Measurements from ENCODE around the gene AMZ1.
"Not testable (repeated sequence)": the region's sequence is repeated elsewhere in the genome, so short reads cannot be mapped to it uniquely, and the experiment has no call there.

The AMZ1 gene

DNA sequence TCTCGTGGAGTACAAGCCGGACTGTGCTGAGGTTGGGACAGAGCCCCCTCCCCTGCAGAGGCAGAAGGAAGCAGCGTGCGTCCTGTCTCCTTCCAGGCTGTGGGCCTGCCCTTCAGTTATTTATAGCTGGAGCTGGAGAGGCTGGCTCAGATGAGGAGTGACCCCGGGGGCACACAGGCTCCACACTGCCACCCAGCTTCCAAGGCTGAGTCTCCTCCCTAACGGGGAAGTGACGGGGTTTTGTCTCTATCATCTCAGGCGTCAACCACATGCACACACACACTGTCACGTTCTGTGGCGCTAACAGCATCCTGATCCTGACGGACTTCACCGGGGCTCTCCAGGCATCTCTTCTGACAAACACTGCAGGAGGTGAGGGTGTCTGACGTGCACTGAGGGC, 25.4 kb downstream of the AMZ1 start:
- DNase-seq (ENCODE audit: low read depth) = no peak

DNA sequence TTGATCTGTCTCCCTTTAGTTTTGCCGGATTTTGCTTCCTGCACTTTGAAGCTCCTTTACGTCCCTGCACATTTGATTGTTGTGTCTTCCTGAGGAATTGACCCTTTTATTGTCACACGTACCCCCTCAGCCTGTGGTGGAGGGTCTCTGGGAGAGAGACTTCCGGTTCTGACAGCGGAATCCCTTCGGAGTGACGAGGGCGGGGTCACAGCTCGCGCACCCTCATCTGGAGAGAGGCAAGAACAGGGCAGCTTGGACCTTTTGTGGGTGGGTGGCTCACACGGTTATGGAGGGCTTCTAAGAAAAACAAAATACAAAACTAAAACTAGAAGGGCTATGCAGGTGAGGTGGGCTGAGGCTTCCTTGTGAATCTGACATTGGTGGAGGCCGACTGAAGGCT, 26.0 kb downstream of the AMZ1 start:
- no peak for DNase-seq (ENCODE audit: low read depth)

GRCh38 chr7:2714636-2715035, 26.6 kb downstream of the AMZ1 start:
- DNase-seq (ENCODE audit: low read depth) = no peak

GRCh38 chr7:2715341-2716231, 27.6 kb downstream of the AMZ1 start:
- DNase-seq (ENCODE audit: low read depth) = peak; percentile 44

GRCh38 chr7:2716488-2716887, 28.5 kb downstream of the AMZ1 start:
- no peak for DNase-seq (ENCODE audit: low read depth)

DNA sequence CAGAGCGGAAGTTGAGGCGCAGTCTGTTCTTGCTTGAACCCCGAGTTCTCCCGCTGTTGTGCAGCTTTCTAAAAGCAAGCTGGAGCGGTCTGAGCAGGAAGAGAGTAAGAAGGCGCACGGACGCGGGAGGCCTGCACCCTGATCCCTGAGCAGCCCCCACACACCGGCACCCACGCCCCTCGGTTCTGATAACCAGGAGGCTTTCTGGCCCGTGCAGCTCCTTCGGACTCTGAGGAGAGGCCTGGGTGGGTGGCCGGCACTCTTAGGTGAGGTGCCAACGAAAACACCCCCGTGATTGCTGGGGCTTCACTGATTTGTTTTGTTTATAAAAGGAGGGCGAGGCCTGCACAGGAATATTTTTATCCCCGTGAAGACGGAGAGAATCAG, 28.9 kb downstream of the AMZ1 start:
- DNase-seq (ENCODE audit: low read depth) = no peak

DNA sequence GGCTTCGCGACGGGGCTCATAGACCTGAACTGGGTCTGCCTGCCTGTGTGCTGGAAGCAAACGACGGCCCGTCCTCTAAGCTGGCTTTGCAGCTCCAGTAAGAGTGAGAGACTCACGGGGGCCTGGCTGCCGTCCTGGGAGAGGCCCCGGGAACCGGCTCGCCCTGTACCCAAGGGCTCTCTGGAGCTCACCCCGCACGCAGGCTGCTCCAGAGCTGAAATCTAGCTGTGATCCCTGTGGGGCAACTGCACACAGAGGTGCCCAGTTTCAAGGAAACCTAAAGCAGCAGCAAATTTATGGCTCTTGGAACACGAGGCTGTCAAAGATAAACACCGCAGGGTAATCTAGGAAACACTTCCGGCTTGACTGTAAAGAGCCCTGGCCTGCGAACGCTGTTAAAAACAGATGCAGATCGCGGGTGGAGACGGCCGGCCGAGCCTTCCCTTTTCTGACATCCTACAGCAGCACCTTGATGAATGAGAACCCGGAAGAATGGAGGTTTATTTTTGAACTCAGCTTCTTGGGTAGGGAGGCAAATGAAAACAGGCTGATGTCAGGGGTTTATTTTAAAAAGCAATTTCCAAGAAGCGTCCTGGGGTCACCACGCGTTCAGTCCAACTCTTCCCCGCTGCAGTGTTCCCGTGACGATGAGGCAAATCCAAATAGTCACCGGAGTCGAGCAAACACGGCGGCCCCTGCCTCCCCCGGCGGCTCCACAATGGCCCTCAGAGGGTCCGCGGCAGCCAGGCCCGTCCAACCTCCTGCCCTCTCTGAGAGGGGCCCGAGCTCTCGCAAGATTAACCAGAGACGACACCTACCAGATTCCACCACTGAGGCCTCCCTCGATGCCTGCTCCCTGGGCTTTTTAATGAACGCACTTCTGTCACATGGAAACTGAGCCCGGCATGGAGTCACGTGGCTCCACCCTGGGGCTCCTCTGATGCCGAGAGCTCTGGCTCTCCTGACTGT, 29.6 kb downstream of the AMZ1 start:
- DNase-seq (ENCODE audit: low read depth) = no peak

GRCh38 chr7:2718296-2718965, 30.4 kb downstream of the AMZ1 start:
- DNase-seq (ENCODE audit: low read depth) = no peak

DNA sequence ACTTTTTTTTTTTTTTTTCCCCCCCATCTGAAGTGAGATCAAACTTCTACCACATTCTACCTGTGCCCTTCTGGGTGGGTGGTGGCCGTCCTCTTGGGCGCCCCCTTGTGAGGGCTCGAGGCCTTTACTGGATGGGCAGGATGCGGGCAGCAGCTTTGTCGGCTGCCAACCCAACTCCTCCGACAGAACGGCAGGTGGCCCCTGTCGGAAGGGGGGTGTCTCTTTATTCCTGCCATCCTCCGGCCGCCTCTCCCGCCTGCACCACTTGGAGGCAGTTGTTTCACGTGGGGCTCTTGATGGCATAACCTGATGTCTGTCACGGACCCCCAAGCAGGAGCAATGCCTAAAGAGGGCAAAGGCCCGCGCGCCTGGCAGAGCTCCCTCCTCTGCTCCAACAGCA, 31.0 kb downstream of the AMZ1 start:
- peak; percentile 44 for DNase-seq (ENCODE audit: low read depth)

DNA sequence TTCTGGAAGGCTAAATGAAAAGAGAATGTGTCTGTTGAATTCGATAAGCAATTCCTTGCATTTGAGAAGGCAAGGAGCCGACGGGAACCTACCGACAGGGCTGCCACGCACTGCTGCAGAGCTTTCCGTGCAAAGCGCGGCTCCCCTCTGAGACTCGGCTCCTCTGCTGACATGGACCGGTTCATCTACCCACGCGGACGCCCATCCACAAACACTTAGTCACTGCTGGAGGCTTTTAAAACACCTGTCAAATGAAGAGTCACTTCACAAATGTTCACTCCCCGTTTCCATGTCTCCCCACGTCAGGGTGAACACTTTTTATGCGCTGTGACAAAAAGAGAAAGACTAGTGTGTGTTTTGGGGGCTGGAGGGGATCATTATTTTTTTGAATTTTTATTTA, 32.0 kb downstream of the AMZ1 start:
- DNase-seq (ENCODE audit: low read depth) = no peak

DNA sequence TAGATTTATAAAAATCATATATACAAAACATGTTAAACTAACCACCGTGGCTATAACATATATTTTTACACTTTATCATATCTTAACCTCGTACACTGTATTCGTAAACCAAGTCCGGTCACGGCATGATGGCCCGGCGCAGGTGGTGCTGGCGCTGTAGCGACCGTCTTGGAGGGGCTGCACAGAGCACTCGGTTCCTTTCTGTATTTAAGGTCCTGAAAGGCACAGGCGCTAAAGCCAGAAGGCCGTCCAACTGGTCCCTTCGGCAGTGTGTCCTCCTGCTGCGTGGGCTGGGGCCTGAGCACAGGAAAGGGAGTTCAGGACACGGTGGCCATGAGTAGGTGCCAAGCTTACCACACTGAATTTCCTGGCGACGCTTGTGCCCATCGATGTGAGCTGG, 33.8 kb downstream of the AMZ1 start:
- no peak for DNase-seq (ENCODE audit: low read depth)

DNA sequence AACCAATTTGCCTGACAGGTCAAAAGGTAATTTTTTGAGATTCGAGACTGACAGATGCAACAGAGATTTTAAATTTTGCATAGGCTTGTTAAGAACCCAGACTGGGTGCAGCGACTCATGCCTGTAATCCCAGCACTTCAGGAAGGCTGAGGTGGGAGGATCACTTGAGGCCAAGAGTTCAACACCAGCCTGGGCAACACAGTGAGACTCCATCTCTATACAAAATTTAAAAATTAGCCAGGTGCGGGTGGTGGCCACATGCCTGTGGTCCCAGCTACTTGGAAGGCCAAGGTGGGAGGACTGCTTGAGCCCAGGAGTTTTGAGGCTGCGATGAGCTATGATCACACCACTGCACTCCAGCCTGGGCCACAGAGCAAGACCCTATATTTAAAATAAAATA, 34.6 kb downstream of the AMZ1 start:
- no peak for DNase-seq (ENCODE audit: low read depth)

DNA sequence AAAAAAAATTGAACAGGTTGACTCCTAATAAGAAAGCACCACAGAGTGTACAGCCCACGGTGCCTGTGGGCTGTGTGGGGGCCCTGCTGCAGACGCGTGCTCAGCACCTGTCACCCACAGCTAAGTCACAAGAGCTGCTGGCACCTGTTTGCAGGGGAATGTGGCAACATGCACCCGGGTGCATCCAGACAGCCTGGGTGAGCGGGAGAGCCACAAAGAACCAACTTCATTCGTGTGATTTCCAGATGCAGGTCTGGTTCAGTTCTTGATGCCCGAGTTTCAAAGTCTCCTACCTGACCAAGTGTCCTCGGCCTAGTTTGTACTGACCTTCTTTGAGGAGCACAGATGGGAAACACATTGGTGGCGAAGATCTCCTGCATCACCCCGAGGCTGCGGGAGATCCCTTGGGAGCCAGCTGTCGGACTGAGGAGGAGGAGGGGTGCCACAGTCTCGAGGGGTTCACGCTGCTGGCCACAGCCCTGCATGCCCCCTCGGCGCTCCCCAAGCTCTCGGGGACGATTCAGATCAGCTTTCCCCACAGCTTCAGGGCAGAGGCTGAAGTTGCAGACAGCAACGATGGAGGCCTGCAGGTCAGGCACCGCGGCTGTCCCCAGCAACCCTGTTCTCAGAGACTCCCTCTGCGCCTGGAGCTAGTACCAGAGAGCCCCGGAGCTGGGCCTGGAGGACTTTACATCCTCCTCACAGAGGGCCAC, 35.3 kb downstream of the AMZ1 start:
- DNase-seq (ENCODE audit: low read depth) = no peak

DNA sequence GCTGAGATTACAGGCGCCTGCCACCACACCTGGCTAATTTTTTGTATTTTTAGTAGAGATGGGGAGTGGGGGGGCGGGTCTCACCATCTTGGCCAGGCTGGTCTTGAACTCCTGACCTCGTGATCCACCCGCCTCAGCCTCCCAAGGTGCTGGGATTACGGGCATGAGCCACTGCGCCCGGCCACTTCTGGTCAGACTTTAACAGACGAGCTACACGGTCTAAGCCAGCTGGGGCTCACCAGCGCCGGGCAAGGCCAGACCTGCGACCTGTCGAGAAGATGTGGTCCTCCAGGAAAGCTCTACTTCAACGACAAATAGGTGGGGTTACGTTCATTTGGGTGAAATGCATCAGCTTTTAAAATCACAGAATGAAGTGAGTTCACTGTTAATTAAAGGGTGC, 36.0 kb downstream of the AMZ1 start:
- not testable (repeated sequence) for DNase-seq (ENCODE audit: low read depth)

GRCh38 chr7:2724453-2725177, 36.6 kb downstream of the AMZ1 start:
- no peak for DNase-seq (ENCODE audit: low read depth)

DNA sequence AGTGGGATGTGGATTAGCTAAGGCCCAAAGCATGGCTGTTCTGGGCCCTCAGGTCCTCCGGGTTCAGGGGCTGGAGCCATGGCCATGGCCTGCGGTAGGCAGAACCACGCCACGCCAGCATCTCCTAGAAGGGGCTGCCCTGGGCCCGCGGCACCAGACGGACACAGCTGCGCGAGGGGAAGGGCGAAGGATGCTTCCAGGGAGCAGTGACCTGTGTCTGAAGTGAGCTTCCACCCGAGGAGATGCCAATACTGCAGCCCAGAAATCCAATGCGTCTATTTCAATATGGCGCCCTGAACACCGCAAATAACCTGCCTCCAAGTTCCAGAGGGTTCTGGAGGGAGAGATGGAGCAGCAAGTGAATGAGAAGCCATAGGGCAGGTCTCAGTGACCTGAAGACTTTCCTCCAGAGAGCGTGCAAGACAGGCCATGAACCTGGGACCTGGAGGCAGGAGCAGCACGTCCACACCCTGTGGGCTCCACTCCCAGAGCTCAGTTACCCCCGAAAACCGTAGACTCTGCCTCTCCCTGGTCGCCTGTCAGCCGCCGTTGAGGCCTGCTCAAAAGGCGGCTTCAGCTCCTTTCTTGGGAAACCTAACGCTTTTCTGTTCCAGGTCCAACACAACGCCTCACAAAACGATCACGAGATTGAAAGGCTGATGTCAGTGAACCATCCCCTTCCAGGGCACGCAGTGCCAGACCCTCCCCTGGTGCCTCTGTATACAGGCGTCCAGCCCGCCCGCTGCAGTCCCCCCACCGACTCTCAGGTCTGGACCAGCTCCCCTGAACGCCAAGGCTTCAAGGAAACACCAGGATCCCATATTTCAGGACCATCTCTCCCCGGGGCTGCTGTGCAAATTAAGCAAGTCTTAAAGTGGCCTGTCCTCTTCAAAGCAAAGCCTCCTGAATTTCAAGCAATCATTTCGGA, 37.4 kb downstream of the AMZ1 start:
- DNase-seq (ENCODE audit: low read depth) = no peak

GRCh38 chr7:2726316-2727018, 38.5 kb downstream of the AMZ1 start:
- no peak for DNase-seq (ENCODE audit: low read depth)

DNA sequence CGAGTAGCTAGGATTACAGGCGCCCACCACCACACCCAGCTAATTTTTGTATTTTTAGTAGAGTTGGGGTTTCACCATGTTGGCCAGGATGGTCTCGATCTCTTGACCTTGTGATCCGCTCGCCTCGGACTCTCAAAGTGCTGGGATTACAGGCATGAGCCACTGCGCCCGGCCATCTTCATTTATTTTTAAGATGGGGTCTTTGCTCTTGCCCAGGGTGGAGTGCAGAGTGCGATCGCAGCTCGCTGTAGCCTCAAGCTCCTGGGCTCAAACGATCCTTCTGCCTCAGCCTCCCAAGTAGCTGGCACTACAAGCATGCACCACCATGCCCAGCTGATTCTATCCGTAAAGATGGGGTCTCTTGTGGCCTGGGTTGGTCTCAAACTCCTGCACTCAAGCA, 39.2 kb downstream of the AMZ1 start:
- DNase-seq (ENCODE audit: low read depth) = not testable (repeated sequence)

- no peak for DNase-seq (ENCODE audit: low read depth)
Measured at GRCh38 chr7:2728316-2729030, 40.5 kb downstream of the AMZ1 start.

All from T-helper 22 cell (primary cell).